HepG2 (cell line): ENCODE data around the gene TDG. TPM values are rescaled to one million over a fixed set of nuclear protein-coding genes. Genes with fewer than 3 reads are reported as not detected.

Source experiments
- CEBPB ChIP-seq: IDR thresholded peaks from 2 replicates; pipeline ENCODE4 v1.6.1; 2011; ENCODE audit warnings: low read depth, low read length, improper control_type of control experiment, borderline replicate concordance
- ELF1 ChIP-seq: sonication (generic); formaldehyde crosslinking; IDR thresholded peaks from 2 replicates; pipeline ENCODE4 v1.4.0; 2020; ENCODE audit warnings: missing genetic modification reagents
- MTF2 ChIP-seq: sonication (generic); formaldehyde crosslinking; IDR thresholded peaks from 2 replicates; pipeline ENCODE4 v1.5.0; 2020; ENCODE audit warnings: missing genetic modification reagents, borderline replicate concordance
- SAFB2 ChIP-seq: sonication (generic); formaldehyde crosslinking; IDR thresholded peaks from 2 replicates; pipeline ENCODE4 v1.5.1; 2020; ENCODE audit warnings: missing genetic modification reagents, low read depth, mild to moderate bottlenecking, borderline replicate concordance
- SIN3B ChIP-seq: fragments of 150-350 bp; IDR thresholded peaks from 2 replicates; pipeline ENCODE4 v1.6.1; 2014; ENCODE audit warnings: low read length
- ZFP41 ChIP-seq: sonication (generic); formaldehyde crosslinking; IDR thresholded peaks from 2 replicates; pipeline ENCODE4 v1.4.0; 2020; ENCODE audit warnings: mild to moderate bottlenecking, missing genetic modification reagents, borderline replicate concordance
- ZNF430 ChIP-seq: sonication (generic); formaldehyde crosslinking; IDR thresholded peaks from 2 replicates; pipeline ENCODE4 v1.9.0; 2021; ENCODE audit warnings: mild to moderate bottlenecking, missing genetic modification reagents
- ZNF605 ChIP-seq: sonication (generic); formaldehyde crosslinking; IDR thresholded peaks from 2 replicates; pipeline ENCODE4 v1.8.0; 2022; ENCODE audit warnings: mild to moderate bottlenecking, missing genetic modification reagents
- ZNF607 ChIP-seq: sonication (generic); formaldehyde crosslinking; IDR thresholded peaks from 2 replicates; pipeline ENCODE4 v1.5.1; 2020; ENCODE audit warnings: missing genetic modification reagents, mild to moderate bottlenecking, borderline replicate concordance
- polyA plus RNA-seq, 8 experiments: library from polyadenylated mRNA; depleted of rRNA in 3 of 8; stranded (reverse) in 7 of 8; unstranded in 1 of 8; fragments of >200 nt; fragmentation: Illumina TruSeq in 4 of 8; extraction: Trizol in 4 of 8; gene quantifications; 2 replicates each; pipeline versions ENCODE4 v1.2.1 to v1.2.3, GENCODE V29; 2011 to 2016; ENCODE audit warnings: low read depth in 4 of 8, missing spikeins in 1 of 8, mixed read lengths in 1 of 8; ENCODE audit not compliant: insufficient read depth in 1 of 8
- total RNA-seq, 5 experiments: library from RNA; depleted of rRNA; stranded (reverse); fragments of >200 nt; fragmentation: Illumina TruSeq; extraction: Trizol; gene quantifications; 2 replicates each; pipeline ENCODE4 v1.2.3, GENCODE V29; 2016; ENCODE audit warnings: low read depth in 1 of 5
- TF ChIP-seq, protein P1 (sequence below): sonication (generic); IDR thresholded peaks from 2 replicates; pipeline ENCODE4 v1.6.1; 2016; ENCODE audit warnings: low read depth, borderline replicate concordance
- TF ChIP-seq, protein P2 (sequence below): sonication (generic); formaldehyde crosslinking; IDR thresholded peaks from 2 replicates; pipeline ENCODE4 v1.4.0; 2020; ENCODE audit warnings: missing genetic modification reagents
- TF ChIP-seq, protein P3 (sequence below): sonication (generic); formaldehyde crosslinking; IDR thresholded peaks from 2 replicates; pipeline ENCODE4 v1.8.1; 2022; ENCODE audit warnings: mild to moderate bottlenecking, missing genetic modification reagents
- TF ChIP-seq, protein P4 (sequence below): IDR thresholded peaks from 2 replicates; pipeline ENCODE4 v1.6.1; 2012; ENCODE audit warnings: low read length, improper control_type of control experiment
- TF ChIP-seq, protein P5 (sequence below): sonication (generic); formaldehyde crosslinking; IDR thresholded peaks from 2 replicates; pipeline ENCODE4 v1.4.0; 2020; ENCODE audit warnings: missing genetic modification reagents, borderline replicate concordance

TDG gene
- total and polyA plus RNA-seq, 2 of the 13 experiments (the other 11 are each of a cell fraction or from before 2014, with no cell fraction given): 14.2 to 19.5 TPM

DNA sequence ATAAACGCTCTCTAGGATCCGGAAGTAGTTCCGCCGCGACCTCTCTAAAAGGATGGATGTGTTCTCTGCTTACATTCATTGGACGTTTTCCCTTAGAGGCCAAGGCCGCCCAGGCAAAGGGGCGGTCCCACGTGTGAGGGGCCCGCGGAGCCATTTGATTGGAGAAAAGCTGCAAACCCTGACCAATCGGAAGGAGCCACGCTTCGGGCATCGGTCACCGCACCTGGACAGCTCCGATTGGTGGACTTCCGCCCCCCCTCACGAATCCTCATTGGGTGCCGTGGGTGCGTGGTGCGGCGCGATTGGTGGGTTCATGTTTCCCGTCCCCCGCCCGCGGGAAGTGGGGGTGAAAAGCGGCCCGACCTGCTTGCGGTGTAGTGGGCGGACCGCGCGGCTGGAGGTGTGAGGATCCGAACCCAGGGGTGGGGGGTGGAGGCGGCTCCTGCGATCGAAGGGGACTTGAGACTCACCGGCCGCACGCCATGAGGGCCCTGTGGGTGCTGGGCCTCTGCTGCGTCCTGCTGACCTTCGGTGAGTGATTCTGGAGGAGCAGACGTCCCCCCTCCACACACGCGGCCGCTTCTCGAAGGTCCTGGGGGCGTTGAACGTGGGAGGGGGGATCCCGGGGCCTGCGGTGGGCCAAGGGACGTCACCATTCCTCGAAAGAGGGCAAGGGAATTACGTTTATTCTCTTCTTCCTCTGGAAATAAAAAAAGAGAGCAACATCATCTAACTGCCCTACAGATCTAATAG is 35.5 kb upstream of the TDG start, which contains the start of gene HSP90B1 (continued):
- TF ChIP-seq, protein P1, sequence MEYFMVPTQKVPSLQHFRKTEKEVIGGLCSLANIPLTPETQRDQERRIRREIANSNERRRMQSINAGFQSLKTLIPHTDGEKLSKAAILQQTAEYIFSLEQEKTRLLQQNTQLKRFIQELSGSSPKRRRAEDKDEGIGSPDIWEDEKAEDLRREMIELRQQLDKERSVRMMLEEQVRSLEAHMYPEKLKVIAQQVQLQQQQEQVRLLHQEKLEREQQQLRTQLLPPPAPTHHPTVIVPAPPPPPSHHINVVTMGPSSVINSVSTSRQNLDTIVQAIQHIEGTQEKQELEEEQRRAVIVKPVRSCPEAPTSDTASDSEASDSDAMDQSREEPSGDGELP: peak; percentile 34; the same call in 1 of the 2 replicates
- TF ChIP-seq SAFB2 (CRISPR knock-in tag) (peak; percentile 85), MTF2 (CRISPR knock-in tag) (no peak), ELF1 (CRISPR knock-in tag) (peak; percentile 76), ZFP41 (CRISPR knock-in tag) (no peak), SIN3B (no peak), ZNF430 (CRISPR knock-in tag) (peak; percentile 84), ZNF605 (CRISPR knock-in tag) (peak; percentile 82; the same call in 1 of the 2 replicates), ZNF607 (CRISPR knock-in tag) (peak; percentile 71), CEBPB (no peak)
- TF ChIP-seq, protein P2, sequence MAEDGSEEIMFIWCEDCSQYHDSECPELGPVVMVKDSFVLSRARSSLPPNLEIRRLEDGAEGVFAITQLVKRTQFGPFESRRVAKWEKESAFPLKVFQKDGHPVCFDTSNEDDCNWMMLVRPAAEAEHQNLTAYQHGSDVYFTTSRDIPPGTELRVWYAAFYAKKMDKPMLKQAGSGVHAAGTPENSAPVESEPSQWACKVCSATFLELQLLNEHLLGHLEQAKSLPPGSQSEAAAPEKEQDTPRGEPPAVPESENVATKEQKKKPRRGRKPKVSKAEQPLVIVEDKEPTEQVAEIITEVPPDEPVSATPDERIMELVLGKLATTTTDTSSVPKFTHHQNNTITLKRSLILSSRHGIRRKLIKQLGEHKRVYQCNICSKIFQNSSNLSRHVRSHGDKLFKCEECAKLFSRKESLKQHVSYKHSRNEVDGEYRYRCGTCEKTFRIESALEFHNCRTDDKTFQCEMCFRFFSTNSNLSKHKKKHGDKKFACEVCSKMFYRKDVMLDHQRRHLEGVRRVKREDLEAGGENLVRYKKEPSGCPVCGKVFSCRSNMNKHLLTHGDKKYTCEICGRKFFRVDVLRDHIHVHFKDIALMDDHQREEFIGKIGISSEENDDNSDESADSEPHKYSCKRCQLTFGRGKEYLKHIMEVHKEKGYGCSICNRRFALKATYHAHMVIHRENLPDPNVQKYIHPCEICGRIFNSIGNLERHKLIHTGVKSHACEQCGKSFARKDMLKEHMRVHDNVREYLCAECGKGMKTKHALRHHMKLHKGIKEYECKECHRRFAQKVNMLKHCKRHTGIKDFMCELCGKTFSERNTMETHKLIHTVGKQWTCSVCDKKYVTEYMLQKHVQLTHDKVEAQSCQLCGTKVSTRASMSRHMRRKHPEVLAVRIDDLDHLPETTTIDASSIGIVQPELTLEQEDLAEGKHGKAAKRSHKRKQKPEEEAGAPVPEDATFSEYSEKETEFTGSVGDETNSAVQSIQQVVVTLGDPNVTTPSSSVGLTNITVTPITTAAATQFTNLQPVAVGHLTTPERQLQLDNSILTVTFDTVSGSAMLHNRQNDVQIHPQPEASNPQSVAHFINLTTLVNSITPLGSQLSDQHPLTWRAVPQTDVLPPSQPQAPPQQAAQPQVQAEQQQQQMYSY (CRISPR knock-in tag): no peak
- TF ChIP-seq, protein P3, sequence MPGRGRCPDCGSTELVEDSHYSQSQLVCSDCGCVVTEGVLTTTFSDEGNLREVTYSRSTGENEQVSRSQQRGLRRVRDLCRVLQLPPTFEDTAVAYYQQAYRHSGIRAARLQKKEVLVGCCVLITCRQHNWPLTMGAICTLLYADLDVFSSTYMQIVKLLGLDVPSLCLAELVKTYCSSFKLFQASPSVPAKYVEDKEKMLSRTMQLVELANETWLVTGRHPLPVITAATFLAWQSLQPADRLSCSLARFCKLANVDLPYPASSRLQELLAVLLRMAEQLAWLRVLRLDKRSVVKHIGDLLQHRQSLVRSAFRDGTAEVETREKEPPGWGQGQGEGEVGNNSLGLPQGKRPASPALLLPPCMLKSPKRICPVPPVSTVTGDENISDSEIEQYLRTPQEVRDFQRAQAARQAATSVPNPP (CRISPR knock-in tag): peak; percentile 84; the same call in 1 of the 2 replicates
- TF ChIP-seq, protein P4, sequence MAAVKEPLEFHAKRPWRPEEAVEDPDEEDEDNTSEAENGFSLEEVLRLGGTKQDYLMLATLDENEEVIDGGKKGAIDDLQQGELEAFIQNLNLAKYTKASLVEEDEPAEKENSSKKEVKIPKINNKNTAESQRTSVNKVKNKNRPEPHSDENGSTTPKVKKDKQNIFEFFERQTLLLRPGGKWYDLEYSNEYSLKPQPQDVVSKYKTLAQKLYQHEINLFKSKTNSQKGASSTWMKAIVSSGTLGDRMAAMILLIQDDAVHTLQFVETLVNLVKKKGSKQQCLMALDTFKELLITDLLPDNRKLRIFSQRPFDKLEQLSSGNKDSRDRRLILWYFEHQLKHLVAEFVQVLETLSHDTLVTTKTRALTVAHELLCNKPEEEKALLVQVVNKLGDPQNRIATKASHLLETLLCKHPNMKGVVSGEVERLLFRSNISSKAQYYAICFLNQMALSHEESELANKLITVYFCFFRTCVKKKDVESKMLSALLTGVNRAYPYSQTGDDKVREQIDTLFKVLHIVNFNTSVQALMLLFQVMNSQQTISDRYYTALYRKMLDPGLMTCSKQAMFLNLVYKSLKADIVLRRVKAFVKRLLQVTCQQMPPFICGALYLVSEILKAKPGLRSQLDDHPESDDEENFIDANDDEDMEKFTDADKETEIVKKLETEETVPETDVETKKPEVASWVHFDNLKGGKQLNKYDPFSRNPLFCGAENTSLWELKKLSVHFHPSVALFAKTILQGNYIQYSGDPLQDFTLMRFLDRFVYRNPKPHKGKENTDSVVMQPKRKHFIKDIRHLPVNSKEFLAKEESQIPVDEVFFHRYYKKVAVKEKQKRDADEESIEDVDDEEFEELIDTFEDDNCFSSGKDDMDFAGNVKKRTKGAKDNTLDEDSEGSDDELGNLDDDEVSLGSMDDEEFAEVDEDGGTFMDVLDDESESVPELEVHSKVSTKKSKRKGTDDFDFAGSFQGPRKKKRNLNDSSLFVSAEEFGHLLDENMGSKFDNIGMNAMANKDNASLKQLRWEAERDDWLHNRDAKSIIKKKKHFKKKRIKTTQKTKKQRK: no peak
- TF ChIP-seq, protein P5, sequence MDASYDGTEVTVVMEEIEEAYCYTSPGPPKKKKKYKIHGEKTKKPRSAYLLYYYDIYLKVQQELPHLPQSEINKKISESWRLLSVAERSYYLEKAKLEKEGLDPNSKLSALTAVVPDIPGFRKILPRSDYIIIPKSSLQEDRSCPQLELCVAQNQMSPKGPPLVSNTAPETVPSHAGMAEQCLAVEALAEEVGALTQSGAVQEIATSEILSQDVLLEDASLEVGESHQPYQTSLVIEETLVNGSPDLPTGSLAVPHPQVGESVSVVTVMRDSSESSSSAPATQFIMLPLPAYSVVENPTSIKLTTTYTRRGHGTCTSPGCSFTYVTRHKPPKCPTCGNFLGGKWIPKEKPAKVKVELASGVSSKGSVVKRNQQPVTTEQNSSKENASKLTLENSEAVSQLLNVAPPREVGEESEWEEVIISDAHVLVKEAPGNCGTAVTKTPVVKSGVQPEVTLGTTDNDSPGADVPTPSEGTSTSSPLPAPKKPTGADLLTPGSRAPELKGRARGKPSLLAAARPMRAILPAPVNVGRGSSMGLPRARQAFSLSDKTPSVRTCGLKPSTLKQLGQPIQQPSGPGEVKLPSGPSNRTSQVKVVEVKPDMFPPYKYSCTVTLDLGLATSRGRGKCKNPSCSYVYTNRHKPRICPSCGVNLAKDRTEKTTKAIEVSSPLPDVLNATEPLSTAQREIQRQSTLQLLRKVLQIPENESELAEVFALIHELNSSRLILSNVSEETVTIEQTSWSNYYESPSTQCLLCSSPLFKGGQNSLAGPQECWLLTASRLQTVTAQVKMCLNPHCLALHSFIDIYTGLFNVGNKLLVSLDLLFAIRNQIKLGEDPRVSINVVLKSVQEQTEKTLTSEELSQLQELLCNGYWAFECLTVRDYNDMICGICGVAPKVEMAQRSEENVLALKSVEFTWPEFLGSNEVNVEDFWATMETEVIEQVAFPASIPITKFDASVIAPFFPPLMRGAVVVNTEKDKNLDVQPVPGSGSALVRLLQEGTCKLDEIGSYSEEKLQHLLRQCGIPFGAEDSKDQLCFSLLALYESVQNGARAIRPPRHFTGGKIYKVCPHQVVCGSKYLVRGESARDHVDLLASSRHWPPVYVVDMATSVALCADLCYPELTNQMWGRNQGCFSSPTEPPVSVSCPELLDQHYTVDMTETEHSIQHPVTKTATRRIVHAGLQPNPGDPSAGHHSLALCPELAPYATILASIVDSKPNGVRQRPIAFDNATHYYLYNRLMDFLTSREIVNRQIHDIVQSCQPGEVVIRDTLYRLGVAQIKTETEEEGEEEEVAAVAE (CRISPR knock-in tag): peak; percentile 76; the same call in 1 of the 2 replicates
